Spleen (tissue), 11 donors: ENCODE measurements around the gene PANX1. TPM values are rescaled to one million over a fixed set of nuclear protein-coding genes. Genes with fewer than 3 reads are reported as not detected.

Source experiments
- DNase-seq: peaks from one replicate; pipeline ENCODE4 v3.0.0-alpha.2; 2020
- H3K27ac ChIP-seq, 8 donors: fragments of 200-600 bp; sonication (generic) in 7 of 8; 1 replicate in 4 of 8; 2 replicates in 4 of 8; pipeline versions ENCODE4 v1.5.0 to v1.8.0; 2016 to 2021; ENCODE audit warnings: inconsistent platforms in 4 of 8, mild to moderate bottlenecking in 4 of 8, moderate library complexity in 1 of 8
- H3K27me3 ChIP-seq, 7 donors: fragments of 200-600 bp; sonication (generic) in 6 of 7; replicated peaks in 1 of 7; 1 replicate in 4 of 7; 2 replicates in 3 of 7; pipeline versions ENCODE4 v1.5.0 to v1.8.0; 2016 to 2021; ENCODE audit warnings: inconsistent platforms in 3 of 7, mild to moderate bottlenecking in 1 of 7
- H3K36me3 ChIP-seq, 6 donors: fragments of 200-600 bp; sonication (generic) in 5 of 6; 1 replicate in 4 of 6; 2 replicates in 2 of 6; pipeline versions ENCODE4 v1.5.0 to v1.8.0; 2016 to 2021; ENCODE audit warnings: inconsistent platforms in 2 of 6
- H3K4me1 ChIP-seq, 6 donors: fragments of 200-600 bp; sonication (generic) in 5 of 6; 1 replicate in 3 of 6; 2 replicates in 3 of 6; pipeline versions ENCODE4 v1.5.0 to v1.8.0; 2016 to 2021; ENCODE audit warnings: inconsistent platforms in 3 of 6
- H3K4me3 ChIP-seq, 8 donors: fragments of 200-600 bp; sonication (generic) in 7 of 8; 1 replicate in 4 of 8; 2 replicates in 4 of 8; pipeline versions ENCODE4 v1.5.0 to v1.8.0; 2016 to 2021; ENCODE audit warnings: inconsistent platforms in 4 of 8, mild to moderate bottlenecking in 4 of 8, moderate library complexity in 2 of 8
- H3K9me3 ChIP-seq, 8 donors: fragments of 200-600 bp; sonication (generic) in 7 of 8; 1 replicate in 4 of 8; 2 replicates in 4 of 8; pipeline versions ENCODE4 v1.5.0 to v1.8.0; 2016 to 2021; ENCODE audit warnings: inconsistent platforms in 4 of 8
- CTCF ChIP-seq, 11 experiments: fragments of 200-600 bp in 7 of 11; fragments of 450-650 bp in 4 of 11; sonication (generic) in 4 of 11; IDR thresholded peaks in 8 of 11; conservative IDR thresholded peaks in 3 of 11; 1 replicate in 7 of 11; 2 replicates in 4 of 11; pipeline versions ENCODE4 v1.4.0 to v1.8.0; 2016 to 2021; ENCODE audit warnings: antibody characterized with exemption in 11 of 11, inconsistent platforms in 4 of 11, mild to moderate bottlenecking in 1 of 11
- POLR2A ChIP-seq, 3 donors: fragments of 450-650 bp; IDR thresholded peaks; one replicate each; pipeline ENCODE4 v1.5.1; 2017; ENCODE audit warnings: antibody characterized with exemption in 3 of 3, mild to moderate bottlenecking in 1 of 3
- POLR2AphosphoS5 ChIP-seq, 3 donors: sonication (generic); formaldehyde crosslinking; IDR thresholded peaks; one replicate each; pipeline ENCODE4 v1.5.1; 2017; ENCODE audit warnings: antibody characterized with exemption in 3 of 3
- WGBS, 5 donors: extraction: QIAGEN DNeasy Blood & Tissue Kit in 3 of 5; methylation state at CpG; one replicate each; pipeline versions ENCODE4 v1.1.5 to v1.1.7; 2013 to 2018; 5-methylcytosine and 5-hydroxymethylcytosine counted together
- intact Hi-C: fragments of 100-400 bp; cut with DNase I; formaldehyde crosslinking; loops from one replicate; pipeline ENCODE4 v1.15.0; 2023; ENCODE audit warnings: low total_unique reads
- polyA plus RNA-seq, 3 donors: library from polyadenylated mRNA; stranded (reverse); fragments of 200-250 nt; gene quantifications; one replicate each; pipeline ENCODE4 v1.2.1, GENCODE V29; 2013
- total RNA-seq, 7 donors: library from RNA; depleted of rRNA in 3 of 7; stranded (reverse); fragments of >200 nt in 3 of 7; fragmentation: NEBNext Ultra II Directional in 4 of 7; extraction: Animal tissue kit (Norgen Biotek cat#: 25700) in 4 of 7; gene quantifications; one replicate each; pipeline versions ENCODE4 v1.1.0 to v1.2.1, GENCODE V29; 2016 to 2021
- donor health status: healthy with polysubstance abuse.
- donor health status: DM: no; HTN: no; CAD: no; lungs with moderate emphysema.
- donor health status: DM: no; HTN: no; CAD: no.
- donor health status: Bipolar disorder and iron deficiency.
- donor health status: healthy.
- donor health status: DM: no; HTN: no; CAD: no.
- donor health status: DM: yes; HTN: yes; CAD: no.

The PANX1 gene
- total and polyA plus RNA-seq, 10 donors: 1.6 to 15.1 (median 11.5) TPM

- Histone ChIP-seq H3K36me3 (no peaks in the 10 kb centered on the region), H3K4me1 (no peaks in the 10 kb centered on the region), H3K4me3 (no peak overlapping the region), H3K27me3 (peaks cover 0 to 13% (median 0%) of the 10 kb centered on the region in 7 donors), H3K9me3 (peaks cover 0 to 7% (median 0%) of the 10 kb centered on the region in 8 donors), H3K27ac (no peak overlapping the region)
- no peak for TF ChIP-seq POLR2A (IDR thresholded peaks at IDR 0.05)
- TF ChIP-seq CTCF (IDR thresholded peaks at IDR 0.05 in 8 of 11, conservative IDR thresholded peaks at IDR 0.05 in 3 of 11): no peak
- no peak for TF ChIP-seq POLR2AphosphoS5 (IDR thresholded peaks at IDR 0.05)
- DNase-seq: no peak
- WGBS, 5 donors: 76 to 98% (median 87%) methylated on average over 3 of the region's 3 CpGs
- intact Hi-C loops: no loop called here
Measured at GRCh38 chr11:94111241-94111640, 17.4 kb upstream of the PANX1 start.

- no peak for TF ChIP-seq CTCF (IDR thresholded peaks at IDR 0.05 in 8 of 11, conservative IDR thresholded peaks at IDR 0.05 in 3 of 11)
- TF ChIP-seq POLR2A (IDR thresholded peaks at IDR 0.05): no peak
- TF ChIP-seq POLR2AphosphoS5 (IDR thresholded peaks at IDR 0.05): no peak
- H3K4me1 ChIP-seq: no peaks in the 10 kb centered on the region
- WGBS, 5 donors: 57 to 71% (median 57%) methylated on average over 3 of the region's 3 CpGs
- no peaks in the 10 kb centered on the region for H3K36me3 ChIP-seq
- H3K27ac ChIP-seq: no peak overlapping the region
- intact Hi-C loops: no loop called here
- H3K27me3 ChIP-seq: peaks cover 0 to 15% (median 0%) of the 10 kb centered on the region in 7 donors
- H3K9me3 ChIP-seq: peaks cover 0 to 7% (median 0%) of the 10 kb centered on the region in 8 donors
- DNase-seq: no peak
- H3K4me3 ChIP-seq: no peak overlapping the region
Measured at GRCh38 chr11:94111660-94112059, 17.0 kb upstream of the PANX1 start.

- Histone ChIP-seq H3K27ac (no peak overlapping the region), H3K27me3 (peaks cover 0 to 15% (median 0%) of the 10 kb centered on the region in 7 donors), H3K4me1 (no peaks in the 10 kb centered on the region), H3K4me3 (no peak overlapping the region), H3K36me3 (no peaks in the 10 kb centered on the region), H3K9me3 (peaks cover 0 to 7% (median 0%) of the 10 kb centered on the region in 8 donors)
- intact Hi-C loops: no loop called here
- no peak for DNase-seq
- no peak for TF ChIP-seq POLR2AphosphoS5 (IDR thresholded peaks at IDR 0.05)
- no peak for TF ChIP-seq CTCF (IDR thresholded peaks at IDR 0.05 in 8 of 11, conservative IDR thresholded peaks at IDR 0.05 in 3 of 11)
- no peak for TF ChIP-seq POLR2A (IDR thresholded peaks at IDR 0.05)
- WGBS, 5 donors: 69 to 85% (median 75%) methylated on average over 1 of the region's 1 CpG
Measured at GRCh38 chr11:94112206-94112953, 16.3 kb upstream of the PANX1 start.

GRCh38 chr11:94117197-94117574 is 11.5 kb upstream of the PANX1 start:
- peaks cover 0 to 3% (median 0%) of the 10 kb centered on the region in 8 donors for H3K9me3 ChIP-seq
- H3K4me1 ChIP-seq: no peaks in the 10 kb centered on the region
- H3K4me3 ChIP-seq: no peak overlapping the region
- WGBS, 5 donors: 86 to 100% (median 94%) methylated on average over 1 of the region's 1 CpG
- no peak for TF ChIP-seq POLR2A (IDR thresholded peaks at IDR 0.05)
- intact Hi-C loops: no loop called here
- H3K27me3 ChIP-seq: peaks cover 0 to 11% (median 0%) of the 10 kb centered on the region in 7 donors
- H3K36me3 ChIP-seq: no peaks in the 10 kb centered on the region
- no peak overlapping the region for H3K27ac ChIP-seq
- no peak for DNase-seq
